HG03575 (cell line): ENCODE measurements around the gene C15orf39.

Source experiments
- ATAC-seq: cut with Tn5 transposase; IDR thresholded peaks from one replicate; pipeline ENCODE4 v1.9.1; 2021; ENCODE audit not compliant: unreplicated experiment, insufficient number of reproducible peaks, low FRiP score; ENCODE audit errors: extremely low read depth

The C15orf39 gene

GRCh38 chr15:75170711-75171341, 30.9 kb upstream of the C15orf39 start:
- no peak for ATAC-seq

- no peak for ATAC-seq
Observed at GRCh38 chr15:75171408-75171807, 30.3 kb upstream of the C15orf39 start.

GRCh38 chr15:75172284-75172820, 29.3 kb upstream of the C15orf39 start:
- ATAC-seq: no peak

GRCh38 chr15:75174102-75174501, 27.6 kb upstream of the C15orf39 start:
- ATAC-seq: no peak

- no peak for ATAC-seq
Observed at GRCh38 chr15:75174729-75175128, 27.0 kb upstream of the C15orf39 start.

- no peak for ATAC-seq
Observed at GRCh38 chr15:75176396-75176761, 25.3 kb upstream of the C15orf39 start.

- ATAC-seq: no peak
Observed at GRCh38 chr15:75177360-75178071, 24.2 kb upstream of the C15orf39 start.

GRCh38 chr15:75178171-75178937, 23.3 kb upstream of the C15orf39 start:
- ATAC-seq: no peak

GRCh38 chr15:75178938-75179745, 22.5 kb upstream of the C15orf39 start:
- no peak for ATAC-seq

GRCh38 chr15:75179746-75180140, 21.9 kb upstream of the C15orf39 start:
- ATAC-seq: no peak

GRCh38 chr15:75181780-75182179, 19.9 kb upstream of the C15orf39 start:
- ATAC-seq: no peak

GRCh38 chr15:75182187-75183131, 19.2 kb upstream of the C15orf39 start:
- no peak for ATAC-seq

GRCh38 chr15:75185271-75186029, 16.2 kb upstream of the C15orf39 start:
- ATAC-seq: no peak

- no peak for ATAC-seq
Observed at GRCh38 chr15:75186044-75186443, 15.6 kb upstream of the C15orf39 start.

- no peak for ATAC-seq
Observed at GRCh38 chr15:75188499-75188898, 13.2 kb upstream of the C15orf39 start.

- no peak for ATAC-seq
Observed at GRCh38 chr15:75191235-75191634, 10.4 kb upstream of the C15orf39 start.

GRCh38 chr15:75192307-75192706, 9.4 kb upstream of the C15orf39 start:
- no peak for ATAC-seq
